Measurements from ENCODE around the gene TNS2. TPM values are rescaled to one million over a fixed set of nuclear protein-coding genes. Genes with fewer than 3 reads are reported as not detected.

TNS2 gene
- total RNA-seq, 1 donor from 2014 or later = 15.4 TPM

DNA sequence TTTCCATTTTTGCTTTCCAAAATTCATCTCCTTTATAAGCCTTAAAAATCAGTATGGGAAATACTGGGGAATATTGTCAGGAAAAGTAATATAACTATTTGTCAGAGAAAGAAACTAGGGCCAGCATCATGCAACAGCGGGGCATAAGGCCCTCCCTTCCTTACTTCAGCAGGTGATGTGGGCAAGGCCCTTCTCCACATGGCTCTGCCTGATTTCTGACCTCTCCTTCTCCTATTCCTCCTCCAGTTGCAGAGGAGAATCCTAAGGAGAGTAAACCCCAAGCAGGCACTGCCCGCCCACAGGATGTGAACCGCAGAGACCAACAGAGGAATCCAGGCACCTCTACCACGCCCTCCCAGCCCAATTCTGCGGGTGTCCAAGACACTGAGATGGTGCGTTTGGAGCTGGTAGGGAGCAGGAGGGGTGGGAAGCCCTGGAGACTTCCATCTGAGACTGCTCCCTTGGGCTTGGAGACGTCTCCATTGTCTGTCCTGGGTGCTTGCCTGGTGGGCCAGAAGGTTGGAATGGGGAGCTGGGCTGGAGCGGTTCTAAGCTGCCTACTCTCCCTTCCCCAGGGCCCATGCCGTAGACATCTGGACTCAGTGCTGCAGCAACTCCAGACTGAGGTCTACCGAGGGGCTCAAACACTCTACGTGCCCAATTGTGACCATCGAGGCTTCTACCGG is 50.7 kb downstream of the TNS2 start:
- H3K36me3 Mint-ChIP-seq (ENCODE audit: low read depth, unreplicated experiment) = no peaks in the 10 kb centered on the region

DNA sequence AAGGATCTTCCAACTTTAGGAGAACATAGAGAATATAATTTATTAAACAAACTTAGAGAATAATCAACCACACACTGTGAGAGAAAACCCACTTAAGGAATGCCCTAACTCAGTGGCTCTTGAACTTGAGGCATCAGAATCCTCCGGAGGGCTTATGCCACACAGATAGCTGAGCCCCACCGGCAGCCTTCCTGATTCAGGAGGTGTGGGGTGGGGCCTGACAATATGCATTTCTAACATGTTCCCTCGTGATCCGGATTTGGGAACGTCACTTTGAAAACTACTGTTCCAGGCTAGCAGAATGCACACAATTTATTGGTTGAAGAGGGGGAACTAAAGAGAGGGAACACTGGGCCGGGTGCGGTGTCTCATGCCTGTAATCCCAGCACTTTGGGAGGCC is 51.4 kb downstream of the TNS2 start:
- Mint-ChIP-seq H3K36me3 (ENCODE audit: low read depth, unreplicated experiment) (no peaks in the 10 kb centered on the region), H3K4me1 (ENCODE audit: low read depth, unreplicated experiment) (peaks cover 22% of the 10 kb centered on the region), H3K9me3 (ENCODE audit: unreplicated experiment) (no peaks in the 10 kb centered on the region), H3K27me3 (ENCODE audit: low read depth, unreplicated experiment) (peaks cover 20% of the 10 kb centered on the region), H3K4me3 (ENCODE audit: unreplicated experiment) (no peak overlapping the region), H3K27ac (ENCODE audit: unreplicated experiment) (no peak overlapping the region)
- H2AFZ ChIP-seq (ENCODE audit: low read depth, low read length) = no peak overlapping the region
- no peak overlapping the region for H3K9ac ChIP-seq (ENCODE audit: low read length)
- DNase-seq (ENCODE audit: low read depth) (no peak), FAIRE-seq (no peak)
- no peaks in the 10 kb centered on the region for H3K27me3 ChIP-seq (ENCODE audit: insufficient read depth, low read length)
- no peaks in the 10 kb centered on the region for H3K9me3 ChIP-seq (ENCODE audit: insufficient read depth, low read depth, low read length)
- H3K27ac ChIP-seq (ENCODE audit: low read depth, low read length) = no peak overlapping the region
- H3K4me1 ChIP-seq (ENCODE audit: insufficient read depth, low read length) = peaks cover 27% of the 10 kb centered on the region
- no peaks in the 10 kb centered on the region for H3K36me3 ChIP-seq (ENCODE audit: insufficient read depth, low read length)
- no peak overlapping the region for H3K4me3 ChIP-seq (ENCODE audit: insufficient read depth, low read depth, low read length)
- H3K4me2 ChIP-seq (ENCODE audit: low read length) = no peak overlapping the region
- no peaks in the 10 kb centered on the region for H3K79me2 ChIP-seq (ENCODE audit: insufficient read depth, low read length)
- TF ChIP-seq, protein P1, sequence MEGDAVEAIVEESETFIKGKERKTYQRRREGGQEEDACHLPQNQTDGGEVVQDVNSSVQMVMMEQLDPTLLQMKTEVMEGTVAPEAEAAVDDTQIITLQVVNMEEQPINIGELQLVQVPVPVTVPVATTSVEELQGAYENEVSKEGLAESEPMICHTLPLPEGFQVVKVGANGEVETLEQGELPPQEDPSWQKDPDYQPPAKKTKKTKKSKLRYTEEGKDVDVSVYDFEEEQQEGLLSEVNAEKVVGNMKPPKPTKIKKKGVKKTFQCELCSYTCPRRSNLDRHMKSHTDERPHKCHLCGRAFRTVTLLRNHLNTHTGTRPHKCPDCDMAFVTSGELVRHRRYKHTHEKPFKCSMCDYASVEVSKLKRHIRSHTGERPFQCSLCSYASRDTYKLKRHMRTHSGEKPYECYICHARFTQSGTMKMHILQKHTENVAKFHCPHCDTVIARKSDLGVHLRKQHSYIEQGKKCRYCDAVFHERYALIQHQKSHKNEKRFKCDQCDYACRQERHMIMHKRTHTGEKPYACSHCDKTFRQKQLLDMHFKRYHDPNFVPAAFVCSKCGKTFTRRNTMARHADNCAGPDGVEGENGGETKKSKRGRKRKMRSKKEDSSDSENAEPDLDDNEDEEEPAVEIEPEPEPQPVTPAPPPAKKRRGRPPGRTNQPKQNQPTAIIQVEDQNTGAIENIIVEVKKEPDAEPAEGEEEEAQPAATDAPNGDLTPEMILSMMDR (IDR thresholded peaks at IDR 0.05; ENCODE audit: insufficient read depth, low read depth, low read length) = no peak
- no peak for TF ChIP-seq EZH2 (IDR thresholded peaks at IDR 0.05; ENCODE audit: insufficient read depth, low read length)
- H4K20me1 ChIP-seq (ENCODE audit: insufficient read depth, low read length) = no peaks in the 10 kb centered on the region

More for the DNA sequence above, 50.7 kb downstream of the TNS2 start:
- TF ChIP-seq EZH2 (IDR thresholded peaks at IDR 0.05; ENCODE audit: insufficient read depth, low read length) = no peak
- TF ChIP-seq, protein P1 (IDR thresholded peaks at IDR 0.05; ENCODE audit: insufficient read depth, low read depth, low read length) = no peak
- Histone ChIP-seq H3K9me3 (ENCODE audit: insufficient read depth, low read depth, low read length) (no peaks in the 10 kb centered on the region), H3K4me2 (ENCODE audit: low read length) (no peak overlapping the region), H3K27ac (ENCODE audit: low read depth, low read length) (no peak overlapping the region), H3K36me3 (ENCODE audit: insufficient read depth, low read length) (no peaks in the 10 kb centered on the region), H3K79me2 (ENCODE audit: insufficient read depth, low read length) (no peaks in the 10 kb centered on the region), H4K20me1 (ENCODE audit: insufficient read depth, low read length) (no peaks in the 10 kb centered on the region), H2AFZ (ENCODE audit: low read depth, low read length) (no peak overlapping the region), H3K4me1 (ENCODE audit: insufficient read depth, low read length) (peaks cover 31% of the 10 kb centered on the region), H3K27me3 (ENCODE audit: insufficient read depth, low read length) (no peaks in the 10 kb centered on the region), H3K4me3 (ENCODE audit: insufficient read depth, low read depth, low read length) (no peak overlapping the region), H3K9ac (ENCODE audit: low read length) (no peak overlapping the region)
- H3K4me3 Mint-ChIP-seq (ENCODE audit: unreplicated experiment) = no peak overlapping the region
- H3K27ac Mint-ChIP-seq (ENCODE audit: unreplicated experiment) = no peak overlapping the region
- H3K4me1 Mint-ChIP-seq (ENCODE audit: low read depth, unreplicated experiment) = peaks cover 23% of the 10 kb centered on the region
- FAIRE-seq (no peak), DNase-seq (ENCODE audit: low read depth) (no peak)
- H3K9me3 Mint-ChIP-seq (ENCODE audit: unreplicated experiment) = no peaks in the 10 kb centered on the region
- peaks cover 23% of the 10 kb centered on the region for H3K27me3 Mint-ChIP-seq (ENCODE audit: low read depth, unreplicated experiment)

Data from astrocyte (in vitro differentiated cells and primary cell).